GM04504 (cell line): ENCODE results near the gene CNTN5.

Experiments
- DNase-seq: peaks from one replicate; pipeline ENCODE4 v3.0.0-alpha.2; 2012; ENCODE audit warnings: low read depth

CNTN5 gene

DNA sequence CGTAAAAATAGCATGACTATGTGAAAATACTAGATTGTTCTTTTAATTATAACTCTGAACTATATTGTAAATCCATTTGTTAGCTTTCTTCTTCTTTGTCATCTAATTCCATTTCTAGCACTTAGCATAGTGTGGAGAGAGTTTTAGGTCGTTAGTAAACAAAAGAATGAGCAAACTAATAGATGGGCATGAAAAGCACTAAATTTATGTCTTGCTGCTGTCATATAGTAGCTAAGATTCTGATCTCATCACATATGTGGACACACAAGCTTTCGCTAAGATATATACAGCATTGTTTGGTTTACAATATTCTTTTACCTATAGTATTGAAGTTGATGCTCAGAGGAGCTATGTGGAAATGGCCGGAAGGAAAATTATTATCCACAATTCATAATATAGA is 370.5 kb downstream of the CNTN5 start:
- no peak for DNase-seq

DNA sequence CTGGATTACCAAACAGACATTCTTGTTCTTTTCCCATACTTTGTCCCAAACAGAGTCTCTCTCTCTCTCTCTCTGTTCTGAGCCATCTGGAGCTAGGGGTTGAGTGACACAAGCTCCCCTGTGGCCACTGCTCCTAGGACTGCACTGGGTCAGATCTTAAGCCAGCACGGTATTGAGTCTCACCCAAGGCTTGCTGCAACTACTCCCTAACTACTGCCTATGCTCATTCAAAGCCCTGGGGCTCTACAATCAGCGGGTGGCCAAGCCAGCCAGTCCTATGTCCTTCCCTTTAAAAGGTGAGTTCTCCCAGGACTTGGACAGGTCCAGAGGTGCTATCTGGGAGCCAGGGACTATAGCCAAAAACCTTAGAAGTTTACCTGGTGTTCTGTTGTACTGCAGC is 385.6 kb downstream of the CNTN5 start:
- no peak for DNase-seq

DNA sequence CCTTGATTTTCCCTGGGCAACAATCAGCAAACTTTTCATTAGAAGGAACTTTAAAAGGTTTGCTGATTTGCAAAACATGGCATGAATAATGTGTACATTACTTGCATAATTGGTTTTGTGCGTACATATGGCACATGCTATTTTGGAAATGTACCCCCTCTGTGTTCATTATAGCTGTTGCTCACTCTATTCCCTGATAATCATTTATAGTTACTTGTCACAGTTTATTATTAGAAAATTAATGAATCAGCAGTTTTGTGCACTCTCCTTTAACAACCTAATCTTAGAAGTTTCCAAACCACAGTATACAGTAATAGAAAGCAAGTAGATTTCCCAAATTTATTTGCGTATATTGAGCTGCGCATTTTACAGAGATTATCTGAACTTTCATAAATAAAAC is 389.9 kb downstream of the CNTN5 start:
- DNase-seq, result no peak

DNA sequence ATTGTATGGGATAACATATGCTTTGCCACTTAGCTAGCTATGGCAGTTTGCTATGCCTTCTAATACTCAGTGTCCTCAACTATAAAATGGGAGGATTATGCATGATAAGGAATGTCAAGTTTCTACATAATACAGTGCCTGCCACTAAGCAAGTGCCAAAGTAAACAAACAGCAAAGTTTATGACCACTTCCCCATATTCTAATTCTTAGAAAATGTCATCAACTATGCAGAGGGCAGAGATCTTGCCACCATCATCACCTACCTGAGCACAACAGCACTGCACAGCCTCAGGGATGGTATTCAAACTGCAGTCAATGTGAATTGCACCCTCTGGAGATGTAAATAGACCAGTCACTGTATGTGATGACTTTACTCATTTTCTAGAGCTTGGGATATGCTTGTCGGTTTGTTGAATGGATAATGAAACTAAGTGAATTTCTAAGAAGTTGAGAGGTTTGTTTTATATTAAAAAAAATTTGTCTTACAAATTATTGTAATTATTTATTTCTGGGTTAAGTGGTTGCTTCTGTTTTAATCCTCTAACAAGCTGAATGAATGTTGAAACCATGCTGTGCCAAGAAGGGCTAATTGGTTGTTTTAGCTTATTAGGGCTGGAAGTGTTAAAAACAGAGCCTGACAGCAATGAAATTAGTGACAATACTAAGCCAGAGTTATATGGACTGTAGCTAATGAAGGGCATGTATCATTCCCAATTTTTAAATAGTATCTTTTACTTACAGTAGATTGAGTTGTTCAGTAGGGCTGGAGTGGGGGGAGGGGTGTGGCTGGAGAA is 398.4 kb downstream of the CNTN5 start:
- DNase-seq, result no peak

DNA sequence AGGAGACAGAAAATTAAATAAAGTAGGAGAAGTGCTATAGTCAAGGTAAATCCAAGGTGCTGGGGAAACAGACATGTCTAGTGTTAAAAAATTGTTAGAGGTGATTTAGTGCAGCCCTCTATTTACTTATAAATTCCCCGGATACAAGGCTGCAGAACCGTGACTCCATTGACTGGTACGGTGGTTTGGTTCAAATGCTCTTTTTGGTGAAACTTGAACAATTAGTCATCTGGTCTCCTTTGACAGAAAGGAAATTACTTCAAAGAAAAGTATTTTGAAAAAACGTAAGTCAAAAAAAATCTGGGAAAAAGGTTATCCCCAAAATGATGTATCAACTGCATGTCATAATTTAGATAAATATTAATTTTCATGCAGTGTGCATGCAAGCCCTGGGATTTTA is 399.2 kb downstream of the CNTN5 start:
- DNase-seq, result no peak

DNA sequence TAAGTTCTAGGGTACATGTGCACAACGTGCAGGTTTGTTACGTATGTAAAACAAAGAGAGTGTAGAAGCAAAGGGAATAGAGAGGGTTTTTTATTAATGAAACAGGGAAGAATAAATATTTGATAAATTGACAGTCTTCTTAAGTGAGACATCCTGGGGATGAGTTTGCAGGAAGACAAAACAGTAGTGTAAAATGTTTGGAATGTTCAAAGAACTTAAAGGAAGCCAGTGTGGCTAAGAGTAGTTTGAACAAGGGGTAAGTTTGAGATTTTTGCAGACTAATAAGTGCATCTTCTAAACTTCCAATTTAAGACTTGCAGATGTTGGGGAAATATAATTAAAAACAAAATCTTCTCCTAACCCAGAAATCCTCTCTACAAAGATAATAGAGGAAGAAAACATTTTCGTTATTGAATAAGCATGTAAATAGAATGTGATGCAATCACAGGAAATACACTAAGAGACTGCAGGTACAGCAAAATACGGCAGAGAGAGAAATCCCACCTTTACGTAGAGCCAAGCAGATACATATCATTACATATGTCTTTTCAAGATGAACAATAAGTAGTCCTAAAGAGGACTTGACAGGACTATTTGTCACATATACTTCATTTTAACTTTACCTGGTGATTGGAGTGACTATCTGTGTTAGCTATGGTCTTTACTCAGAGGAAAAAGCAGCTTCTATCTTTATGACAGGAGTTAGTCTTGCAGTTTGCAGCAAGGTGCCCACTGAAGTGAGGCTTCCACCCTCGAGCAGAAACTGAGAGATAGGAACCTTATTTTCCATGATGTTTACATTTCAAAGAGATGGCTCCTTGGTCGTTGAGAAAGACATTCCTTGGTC is 402.1 kb downstream of the CNTN5 start:
- DNase-seq, result no peak

DNA sequence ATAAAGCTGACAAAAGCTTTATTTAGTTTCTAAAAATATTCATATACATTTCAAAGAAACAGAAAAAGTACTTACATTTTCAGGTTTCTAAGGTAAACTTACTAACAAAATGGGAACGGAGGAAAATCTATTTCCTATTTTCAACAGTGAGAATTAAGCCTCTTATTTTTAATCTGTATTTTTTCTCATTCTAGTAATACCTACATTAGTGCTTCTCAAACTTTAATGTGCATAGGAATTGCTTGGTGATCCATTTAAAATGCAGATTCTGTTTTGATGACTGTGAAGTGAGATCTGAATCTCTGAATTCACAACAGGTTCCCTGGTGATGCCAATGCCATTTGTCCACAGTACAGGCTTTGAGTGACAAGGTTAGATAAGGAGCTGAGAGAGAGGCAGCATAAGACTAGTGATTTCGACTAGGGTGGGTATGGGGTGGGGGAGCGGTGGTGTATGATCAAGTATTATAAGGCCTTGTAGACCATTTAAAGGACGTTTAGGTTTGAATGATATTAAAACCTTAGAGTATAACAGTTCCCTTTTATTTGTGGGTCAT is 402.8 kb downstream of the CNTN5 start:
- no peak for DNase-seq

DNA sequence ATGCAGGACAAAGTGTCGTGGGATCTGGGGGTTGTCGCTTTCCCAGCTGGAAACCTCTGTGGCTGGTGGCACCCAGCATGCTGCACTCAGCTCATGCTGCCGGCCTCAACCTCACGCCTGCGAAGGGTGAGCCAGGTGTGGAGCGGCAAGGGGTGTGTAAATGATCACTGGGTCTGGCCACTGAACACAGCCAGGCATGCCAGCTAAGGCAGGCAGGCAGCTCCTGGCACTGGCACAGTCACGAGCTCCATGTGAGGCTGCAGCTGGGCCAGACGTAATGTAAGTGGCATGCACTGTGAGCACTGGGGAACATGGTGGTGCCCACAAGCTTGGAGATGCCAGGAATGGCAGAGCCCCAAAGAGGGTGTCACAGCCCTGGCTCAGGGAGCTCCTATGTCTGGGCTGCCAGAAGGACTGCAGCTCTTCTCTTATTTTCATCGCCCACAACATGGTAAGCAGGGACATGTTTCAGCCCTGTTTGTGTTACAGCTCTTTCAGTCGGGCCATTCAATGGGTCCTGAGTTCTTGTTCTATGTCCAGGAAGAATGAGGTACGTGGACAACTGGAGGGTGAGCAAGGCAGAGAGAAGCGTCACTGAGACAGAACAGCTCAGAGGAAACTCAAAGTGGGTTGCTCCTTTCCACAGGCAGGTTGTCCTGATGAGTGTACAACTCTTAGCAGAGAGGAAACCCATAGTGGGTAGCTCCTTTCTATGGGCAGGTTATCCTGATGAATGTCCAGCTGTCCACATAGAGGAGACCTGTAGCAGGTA is 403.8 kb downstream of the CNTN5 start:
- no peak for DNase-seq

DNA sequence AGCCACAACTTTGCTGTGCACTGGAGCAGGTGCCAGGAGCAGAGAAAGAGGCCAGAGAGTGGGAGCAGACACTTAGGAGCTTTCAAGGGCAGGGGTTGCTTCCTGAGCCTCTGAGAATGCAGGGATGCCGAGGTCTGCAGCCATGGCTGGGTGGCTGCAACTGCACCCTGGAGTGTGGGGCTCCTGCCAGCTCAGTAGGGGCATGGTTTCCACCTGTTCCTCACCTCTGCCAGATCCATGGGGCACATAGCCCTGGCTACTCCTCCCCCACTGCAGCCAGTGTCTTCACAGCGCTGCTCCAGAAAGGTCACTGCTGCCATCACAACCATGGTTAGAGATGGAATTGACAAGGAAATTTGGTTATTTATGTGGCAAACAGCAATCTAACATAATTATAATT is 404.8 kb downstream of the CNTN5 start:
- DNase-seq, result no peak

DNA sequence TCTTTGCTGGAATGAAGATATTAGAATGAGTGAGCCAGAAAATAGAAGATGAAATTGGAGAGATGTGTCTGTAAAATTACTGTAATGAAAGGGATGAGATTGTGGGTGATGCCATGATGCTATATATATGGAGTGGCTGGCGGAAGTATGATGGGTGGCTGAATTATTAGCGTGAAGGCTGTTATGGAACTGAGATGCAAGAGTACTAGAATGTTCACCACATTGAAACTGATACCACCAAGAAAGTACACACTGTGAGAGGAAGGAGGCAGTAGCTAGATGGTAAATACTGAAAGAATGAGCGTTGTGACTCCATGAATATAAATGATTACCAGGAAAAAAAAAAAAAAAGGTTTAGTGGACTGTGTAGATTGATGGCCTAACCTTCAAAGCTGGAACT is 411.9 kb downstream of the CNTN5 start:
- no peak for DNase-seq

DNA sequence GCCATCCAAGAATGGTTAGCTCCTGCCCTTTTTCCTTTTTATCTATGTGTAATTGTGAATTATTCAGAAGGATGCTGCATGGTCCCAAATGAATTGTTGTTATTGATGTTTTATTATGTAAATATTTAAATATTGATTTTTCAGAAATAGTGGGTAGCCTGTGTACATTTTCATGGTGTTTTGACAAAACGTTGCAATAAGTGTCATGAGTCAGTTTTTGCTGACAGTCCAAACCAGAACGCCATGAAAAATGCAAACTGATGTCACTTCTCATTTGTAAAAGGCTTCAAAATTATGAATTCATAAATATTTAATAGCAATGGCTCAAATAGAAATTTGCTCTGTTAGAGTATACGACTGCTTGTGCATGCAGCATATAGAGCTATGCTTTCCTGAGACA is 422.5 kb downstream of the CNTN5 start:
- DNase-seq, result no peak

DNA sequence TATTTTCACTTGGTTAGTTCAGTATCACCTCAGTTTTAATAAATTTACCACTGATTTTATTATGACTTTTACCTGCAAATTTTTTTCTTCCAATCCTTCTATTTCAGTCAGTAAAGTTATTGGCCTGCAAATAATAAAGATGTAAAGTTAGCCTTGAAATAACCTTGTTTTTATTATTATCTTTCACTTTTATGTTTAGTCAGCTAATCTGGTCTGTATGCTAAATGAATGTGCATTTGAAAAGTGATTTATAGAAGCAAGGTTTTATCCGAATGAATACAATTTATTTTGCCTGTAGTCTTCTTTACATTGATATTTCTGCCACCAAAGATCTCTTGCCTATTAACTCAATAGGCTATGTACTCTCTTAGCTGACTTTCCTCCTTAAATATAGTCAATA is 425.7 kb downstream of the CNTN5 start:
- DNase-seq, result no peak

DNA sequence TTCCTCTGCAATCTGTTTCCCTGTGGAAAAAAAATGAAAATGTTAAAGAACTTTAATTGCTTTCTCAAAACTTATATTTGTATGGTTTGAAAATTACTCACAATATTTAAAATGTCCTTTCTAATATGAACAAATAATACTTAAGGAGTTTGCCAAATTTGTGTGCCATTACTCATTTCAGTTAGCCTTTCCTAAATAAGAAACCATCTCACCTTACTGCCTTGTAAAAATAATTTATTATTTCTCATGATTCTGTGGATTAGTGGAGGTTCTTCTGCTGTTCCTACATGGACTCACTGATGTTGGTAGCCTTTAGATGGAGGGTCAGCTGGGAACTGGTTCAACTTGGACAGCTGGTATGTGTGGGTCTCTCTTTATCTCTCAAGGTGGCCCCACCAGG is 428.6 kb downstream of the CNTN5 start:
- no peak for DNase-seq

DNA sequence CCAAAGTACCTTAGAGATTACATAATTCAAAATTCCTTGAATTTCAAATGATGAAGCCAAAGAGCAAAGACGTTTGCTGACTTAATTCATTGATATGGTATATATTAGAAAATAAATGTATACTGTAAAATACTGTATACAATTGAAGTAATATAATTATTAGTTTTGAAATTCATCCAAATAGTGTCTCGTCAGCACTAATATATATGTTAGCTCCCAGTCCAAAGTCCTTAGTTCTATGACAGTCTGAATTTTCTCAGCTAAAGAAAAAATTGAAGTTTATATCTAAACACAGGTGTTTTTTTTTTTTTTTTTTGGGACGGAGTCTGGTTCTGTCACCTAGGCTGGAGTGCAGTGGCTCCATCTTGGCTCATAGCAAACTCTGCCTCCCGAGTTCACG is 431.3 kb downstream of the CNTN5 start:
- DNase-seq, result no peak

DNA sequence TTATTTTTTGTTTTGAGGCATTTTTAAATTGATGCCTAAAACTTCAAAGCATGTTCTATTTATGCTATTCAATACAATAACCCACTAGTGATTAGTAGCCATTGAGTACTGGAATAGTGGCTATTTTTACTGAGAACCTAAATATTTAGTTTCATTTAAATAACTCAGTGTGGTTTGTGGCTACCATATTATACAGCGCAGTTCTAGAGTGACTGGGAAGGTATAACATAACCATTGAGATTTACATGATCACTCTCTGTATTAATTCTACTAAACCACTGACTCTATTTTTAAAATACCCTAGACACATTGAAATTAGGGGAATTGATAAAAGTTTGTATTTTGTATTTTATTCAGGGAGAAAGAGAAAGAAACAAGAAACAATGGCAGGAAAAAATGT is 441.2 kb downstream of the CNTN5 start:
- no peak for DNase-seq

DNA sequence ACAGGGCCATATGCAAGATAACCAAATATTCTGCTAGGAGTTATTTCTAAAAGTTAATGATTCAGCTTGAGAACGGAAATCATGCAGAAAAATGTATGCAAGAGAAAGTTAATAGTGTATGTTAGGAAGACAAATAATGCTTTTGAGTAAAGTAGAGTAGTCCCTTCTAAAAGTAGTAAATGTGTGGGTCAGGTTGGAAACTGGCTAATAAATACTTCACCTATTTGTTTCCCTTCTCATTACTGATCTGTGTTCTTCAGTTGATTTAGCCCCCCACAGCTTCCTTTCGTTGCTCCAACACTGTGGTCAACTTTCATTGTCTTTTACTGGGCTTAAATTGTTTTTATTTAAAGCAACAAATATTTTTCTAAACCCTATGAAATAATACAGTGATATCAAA is 444.2 kb downstream of the CNTN5 start:
- DNase-seq, result no peak

DNA sequence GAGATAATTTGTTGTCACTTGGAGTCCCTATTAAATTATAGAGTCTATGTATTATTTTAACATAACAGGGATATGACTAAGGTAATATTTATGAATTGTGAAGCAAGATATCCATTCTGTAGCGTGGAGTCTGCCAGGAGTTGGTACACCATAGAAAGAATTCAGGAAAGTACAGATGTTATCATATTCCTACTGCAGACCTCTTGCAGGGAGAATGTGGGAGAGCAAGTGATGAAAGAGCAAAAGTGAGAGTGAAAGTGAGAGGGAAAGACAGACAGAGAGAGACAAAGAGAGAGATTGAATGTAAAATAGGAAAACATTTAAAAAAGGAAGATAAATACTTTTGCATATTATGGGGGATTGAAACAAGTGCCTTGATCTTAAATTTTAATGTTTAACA is 468.8 kb downstream of the CNTN5 start:
- DNase-seq, result no peak

DNA sequence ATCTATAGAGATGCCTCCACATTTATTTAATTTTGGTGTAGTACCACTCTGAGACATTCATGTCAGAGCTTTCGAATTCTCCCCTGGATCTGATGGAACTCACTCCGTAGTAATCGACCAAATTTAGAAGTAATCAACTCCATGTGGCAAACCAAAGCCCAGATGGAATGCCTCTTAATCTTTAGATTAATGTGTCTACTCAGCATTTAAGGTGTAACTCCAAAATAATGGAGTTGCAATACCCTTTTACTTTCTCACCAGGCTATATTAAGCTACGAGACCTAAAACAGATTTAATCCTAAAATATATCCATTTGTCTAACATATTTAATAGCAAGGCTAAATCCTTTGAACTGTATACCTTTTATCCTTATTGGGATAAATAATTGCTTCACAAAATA is 473.3 kb downstream of the CNTN5 start:
- DNase-seq, result no peak

DNA sequence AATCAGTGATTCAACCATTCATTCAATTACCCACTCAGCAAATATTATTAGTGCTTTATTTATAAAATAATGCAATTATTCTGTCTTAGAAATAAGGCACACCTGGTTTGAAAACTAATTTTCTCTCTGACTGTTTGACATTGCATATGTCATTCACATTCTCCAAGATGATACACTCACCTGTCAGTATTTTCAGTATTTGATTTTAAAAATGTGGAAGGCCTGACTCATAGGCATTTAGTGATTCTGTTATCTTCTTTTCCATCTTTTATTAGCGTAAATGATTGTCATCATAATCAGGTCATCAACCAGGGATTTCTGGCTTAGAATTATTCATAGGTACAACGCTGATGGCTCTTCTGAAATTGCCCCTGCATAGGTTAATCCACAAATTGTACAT is 480.9 kb downstream of the CNTN5 start:
- DNase-seq, result no peak

DNA sequence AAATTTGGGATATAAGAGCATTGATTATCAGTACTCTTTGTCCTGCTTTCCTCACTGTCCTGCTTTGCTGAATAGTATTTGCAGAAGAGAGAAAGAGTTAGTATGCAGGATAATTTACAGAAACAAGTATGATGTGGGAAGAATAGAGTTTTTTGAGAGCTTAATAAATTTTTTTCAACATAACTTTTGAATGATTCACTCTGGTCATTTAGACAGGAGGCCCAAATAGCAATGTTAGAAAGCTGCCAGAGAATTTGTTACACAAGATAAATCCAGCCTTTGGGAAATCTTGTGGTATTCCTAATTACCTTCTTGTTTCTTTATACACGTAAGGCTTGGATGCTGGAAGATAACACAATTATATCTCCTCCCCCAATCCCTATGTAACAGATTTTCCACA is 484.6 kb downstream of the CNTN5 start:
- peak; percentile 19 for DNase-seq

DNA sequence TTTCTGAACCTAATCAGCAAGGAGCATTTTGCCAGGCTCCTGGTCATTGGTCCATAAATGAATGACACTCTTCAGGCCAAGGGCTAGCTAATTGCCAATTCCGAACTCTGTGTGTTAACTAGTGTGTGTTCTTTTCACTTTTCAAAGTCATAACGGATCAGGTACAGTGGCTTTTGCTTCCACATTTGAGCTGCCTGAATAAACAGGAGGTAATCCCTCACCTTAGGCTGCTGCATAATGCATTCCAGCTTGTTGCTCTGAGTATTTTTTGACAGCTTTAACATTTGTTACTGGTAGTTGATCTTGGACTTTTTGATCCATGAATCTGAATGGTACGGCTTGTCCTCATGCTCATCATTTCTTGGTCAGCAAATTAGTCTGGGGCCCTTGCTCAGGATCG is 485.1 kb downstream of the CNTN5 start:
- no peak for DNase-seq

DNA sequence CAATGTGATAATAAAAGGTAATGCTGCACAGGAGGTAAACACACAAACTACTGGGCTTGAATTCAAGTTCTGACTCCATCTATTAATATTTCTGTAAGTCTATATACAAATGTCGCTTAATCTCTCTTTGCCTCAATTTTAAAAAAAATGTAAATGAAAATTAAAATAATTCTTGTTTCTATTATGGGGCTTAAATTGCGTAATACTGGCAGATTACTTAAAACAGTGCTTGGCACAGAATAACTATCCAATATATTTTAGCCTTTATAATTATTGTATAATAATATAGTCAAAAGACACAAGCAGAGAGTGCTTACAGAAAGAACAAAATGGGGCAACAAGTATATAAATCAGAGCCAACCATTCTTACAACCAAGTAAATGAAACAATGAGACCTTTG is 489.1 kb downstream of the CNTN5 start:
- DNase-seq, result no peak

DNA sequence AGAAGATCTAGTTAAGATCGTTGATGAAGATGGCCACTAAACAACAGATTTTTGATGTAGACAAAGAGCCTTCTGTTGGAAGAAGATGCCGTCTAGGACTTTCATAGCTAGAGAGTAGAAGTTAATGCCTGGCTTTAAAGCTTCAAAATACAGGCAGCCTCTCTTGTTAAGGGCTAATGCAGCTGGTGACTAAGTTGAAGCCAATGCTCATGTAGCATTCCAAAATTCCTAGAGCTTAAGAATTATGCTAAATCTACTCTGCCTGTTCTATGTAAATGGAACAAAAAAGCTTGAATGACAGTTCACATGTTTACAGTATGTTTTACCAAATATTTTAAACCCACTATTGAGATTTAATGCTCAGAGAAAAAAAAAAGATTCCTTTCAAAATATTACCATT is 492.6 kb downstream of the CNTN5 start:
- no peak for DNase-seq
